Endothelial cell of umbilical vein (primary cell): ENCODE data around the gene NSDHL. TPM values are rescaled to one million over a fixed set of nuclear protein-coding genes. Genes with fewer than 3 reads are reported as not detected.

Source experiments
- BruUV-seq: library from RNA; stranded (reverse); fragments of 400-500 nt; replicated peaks from 2 replicates; lab custom pipeline; 2021; lab: Mats Ljungman, UMichigan
- CTCF ChIA-PET: fragments of 300-600, 350-600 bp; sonication (Branson Sonifier 250); formaldehyde crosslinking; loops from one replicate; lab custom pipeline; 2021; ENCODE audit warnings: antibody characterized with exemption, inconsistent platforms; lab: Charles Lee
- POLR2A ChIA-PET: fragments of 300-600, 350-600 bp; sonication (Branson Sonifier 250); formaldehyde crosslinking; loops from one replicate; lab custom pipeline; 2021; ENCODE audit warnings: antibody characterized with exemption, inconsistent platforms; lab: Charles Lee
- DNase-seq: peaks from one replicate; pipeline ENCODE4 v3.0.0-alpha.2; 2011; ENCODE audit warnings: low read depth, low spot score
- FAIRE-seq: peaks from 2 replicates; lab custom pipeline; 2011; peaks lifted over from hg19 to GRCh38; lab: Jason Lieb, UNC
- H2AFZ ChIP-seq: 2 replicates; pipeline ENCODE4 v1.6.0; 2012; ENCODE audit warnings: low read depth, low read length, control low read depth, inconsistent platforms
- H3K27ac ChIP-seq: 2 replicates; pipeline ENCODE4 v1.5.1; 2011; ENCODE audit warnings: low read depth, mild to moderate bottlenecking, control low read depth, low read length, moderate library complexity; ENCODE audit not compliant: insufficient read depth
- H3K27me3 ChIP-seq, 2 experiments: 2 replicates each; pipeline versions ENCODE4 v1.6.0 to v1.6.1; 2011; ENCODE audit warnings: low read length in 2 of 2, mixed read lengths in 1 of 2; ENCODE audit not compliant: control insufficient read depth in 2 of 2, insufficient read depth in 2 of 2
- H3K36me3 ChIP-seq, 2 experiments: 2 replicates in 1 of 2; 3 replicates in 1 of 2; pipeline ENCODE4 v1.5.1; 2011; ENCODE audit warnings: low read length in 2 of 2, mild to moderate bottlenecking in 1 of 2, moderate library complexity in 1 of 2; ENCODE audit not compliant: control insufficient read depth in 2 of 2, insufficient read depth in 2 of 2; ENCODE audit errors: extremely low read depth in 1 of 2
- H3K4me1 ChIP-seq: 3 replicates; pipeline ENCODE4 v1.5.1; 2011; ENCODE audit warnings: mild to moderate bottlenecking, low read length; ENCODE audit not compliant: control insufficient read depth, insufficient read depth; ENCODE audit errors: extremely low read depth
- H3K4me2 ChIP-seq: 2 replicates; pipeline ENCODE4 v1.6.1; 2011; ENCODE audit warnings: low read length, control low read depth, mixed read lengths; ENCODE audit not compliant: insufficient read depth
- H3K4me3 ChIP-seq, 3 experiments: fragments of 200-600 bp in 1 of 3; sonication (generic), shearing (Covaris generic) in 1 of 3; replicated peaks in 1 of 3; 2 replicates each; pipeline ENCODE4 v1.5.1; 2011 to 2016; ENCODE audit warnings: control low read depth in 3 of 3, low read length in 3 of 3, mild to moderate bottlenecking in 2 of 3, inconsistent platforms in 1 of 3, low read depth in 1 of 3, moderate library complexity in 1 of 3; ENCODE audit not compliant: insufficient read depth in 1 of 3
- H3K79me2 ChIP-seq: 2 replicates; pipeline ENCODE4 v1.6.0; 2012; ENCODE audit warnings: low read length, inconsistent platforms; ENCODE audit not compliant: control insufficient read depth, insufficient read depth
- H3K9ac ChIP-seq: replicated peaks from 2 replicates; pipeline ENCODE3; 2011; ENCODE audit warnings: low read length, control low read depth; ENCODE audit not compliant: insufficient read depth; ENCODE audit errors: extremely low read depth
- H3K9me1 ChIP-seq: replicated peaks from 3 replicates; pipeline ENCODE4 v1.6.0; 2011; ENCODE audit warnings: mild to moderate bottlenecking, low read length; ENCODE audit not compliant: control insufficient read depth, insufficient read depth; ENCODE audit errors: extremely low read depth
- H3K9me3 ChIP-seq: replicated peaks from 2 replicates; pipeline ENCODE4 v1.5.1; 2012; ENCODE audit warnings: low read length, inconsistent platforms; ENCODE audit not compliant: control insufficient read depth, insufficient read depth
- H4K20me1 ChIP-seq: replicated peaks from 2 replicates; pipeline ENCODE3; 2011; ENCODE audit warnings: mild to moderate bottlenecking, low read length; ENCODE audit not compliant: control insufficient read depth, insufficient read depth; ENCODE audit errors: extremely low read depth
- CTCF ChIP-seq, 2 donors: IDR thresholded peaks; 1 replicate in 1 of 2; 2 replicates in 1 of 2; pipeline ENCODE4 v1.5.1; 2011; ENCODE audit warnings: low read length in 2 of 2, mild to moderate bottlenecking in 2 of 2, moderate library complexity in 2 of 2, control low read depth in 1 of 2, inconsistent platforms in 1 of 2, low read depth in 1 of 2; ENCODE audit not compliant: insufficient read depth in 1 of 2; ENCODE audit errors: extremely low read depth in 1 of 2
- EZH2 ChIP-seq: IDR thresholded peaks from 2 replicates; pipeline ENCODE4 v1.6.1; 2012; ENCODE audit warnings: borderline replicate concordance, low read depth, mild to moderate bottlenecking, moderate library complexity, low read length, inconsistent platforms; ENCODE audit not compliant: severe bottlenecking
- FOS ChIP-seq: IDR thresholded peaks from 2 replicates; pipeline ENCODE4 v1.6.1; 2011; ENCODE audit warnings: mild to moderate bottlenecking, low read length, moderate library complexity, borderline replicate concordance; ENCODE audit not compliant: insufficient read depth
- GATA2 ChIP-seq: IDR thresholded peaks from 2 replicates; pipeline ENCODE4 v1.7.0; 2011; ENCODE audit warnings: low read depth, mild to moderate bottlenecking, moderate library complexity, mixed read lengths, low read length; ENCODE audit not compliant: insufficient read length, insufficient read depth
- JUN ChIP-seq: IDR thresholded peaks from 2 replicates; pipeline ENCODE4 v1.6.1; 2011; ENCODE audit warnings: borderline replicate concordance, low read depth; ENCODE audit not compliant: insufficient read length, insufficient read depth
- MAX ChIP-seq: IDR thresholded peaks from 2 replicates; pipeline ENCODE4 v1.6.1; 2011; ENCODE audit not compliant: insufficient read depth, insufficient read length
- MYC ChIP-seq: IDR thresholded peaks from one replicate; pipeline ENCODE4 v1.6.1; 2011; ENCODE audit warnings: mild to moderate bottlenecking, low read depth, low read length
- POLR2A ChIP-seq: IDR thresholded peaks from 2 replicates; pipeline ENCODE4 v1.6.1; 2012; ENCODE audit warnings: low read depth, mild to moderate bottlenecking, control low read depth, low read length
- POLR2AphosphoS5 ChIP-seq: IDR thresholded peaks from 2 replicates; pipeline ENCODE4 v1.6.1; 2012; ENCODE audit warnings: low read depth, mild to moderate bottlenecking, control low read depth, low read length, moderate library complexity; ENCODE audit not compliant: insufficient read depth
- dilution Hi-C: fragments of 300-500 bp; cut with MboI; formaldehyde crosslinking; loops from one replicate; pipeline ENCODE4 v1.15.0; 2019; ENCODE audit warnings: low sequenced_read_pairs; ENCODE audit not compliant: extremely low pct_ligation_motif_present
- intact Hi-C: fragments of 100-400 bp; cut with micrococcal nuclease; formaldehyde crosslinking; loops from one replicate; pipeline ENCODE4 v1.10.0; 2022
- polyA plus RNA-seq, 4 experiments: library from polyadenylated mRNA; depleted of rRNA in 3 of 4; stranded (reverse) in 3 of 4; unstranded in 1 of 4; fragments of >200 nt; gene quantifications; 2 replicates each; pipeline versions ENCODE4 v1.2.1 to v1.2.3, GENCODE V29; 2011 to 2012; ENCODE audit warnings: missing spikeins in 1 of 4
- total RNA-seq: library from RNA; stranded (reverse); gene quantifications from 2 replicates; pipeline ENCODE4 v1.2.3, GENCODE V29; 2021

The NSDHL gene
- total and polyA plus RNA-seq, 2 donors (not counting 3 experiments of a cell fraction or from before 2014, with no cell fraction given) = 40.0 to 43.7 TPM

DNA sequence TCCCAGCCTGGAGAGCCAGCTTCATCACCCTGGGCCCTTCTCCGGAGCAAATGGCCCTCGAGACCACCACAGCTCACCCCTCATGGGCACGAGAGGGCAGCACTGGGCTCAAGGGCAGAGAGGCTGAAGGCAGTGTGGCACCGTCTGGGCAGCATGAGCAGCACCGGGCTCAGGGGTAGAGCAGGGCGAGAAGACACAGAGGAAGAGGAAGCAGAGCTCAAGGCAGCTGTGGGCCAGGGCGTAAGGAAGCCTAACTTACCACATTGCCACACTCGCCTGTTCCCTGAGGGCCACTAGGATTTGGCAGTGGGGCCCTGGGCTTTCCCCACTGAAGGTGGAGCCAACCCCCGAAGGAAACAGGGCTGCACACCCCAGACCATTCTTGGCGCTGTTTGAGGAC is 82.5 kb downstream of the NSDHL start:
- H3K27ac ChIP-seq = no peak overlapping the region
- intact Hi-C loops (no loop called here), dilution Hi-C loops (no loop called here)
- no TSS peak for BruUV-seq
- DNase-seq (no peak), FAIRE-seq (no peak)
- H4K20me1 ChIP-seq = no peaks in the 10 kb centered on the region
- no peaks in the 10 kb centered on the region for H3K9me1 ChIP-seq
- H3K4me2 ChIP-seq = no peak overlapping the region
- H3K4me1 ChIP-seq = no peaks in the 10 kb centered on the region
- H3K9ac ChIP-seq = no peak overlapping the region
- TF ChIP-seq FOS (no peak), MAX (no peak), EZH2 (no peak), POLR2A (no peak), GATA2 (no peak)
- H3K79me2 ChIP-seq = peaks cover 1% of the 10 kb centered on the region
- no peaks in the 10 kb centered on the region for H3K27me3 ChIP-seq
- H2AFZ ChIP-seq = no peak overlapping the region
- no peaks in the 10 kb centered on the region for H3K9me3 ChIP-seq
- ChIA-PET CTCF (interaction anchor here (0.9 to 1.3 kb wide), 2 partner anchors 9 to 13 kb away, joined by 3 to 4 read pairs; no protein-coding TSS in a partner anchor), POLR2A (no interaction called here)
- H3K4me3 ChIP-seq = no peak overlapping the region
- no peaks in the 10 kb centered on the region for H3K36me3 ChIP-seq

DNA sequence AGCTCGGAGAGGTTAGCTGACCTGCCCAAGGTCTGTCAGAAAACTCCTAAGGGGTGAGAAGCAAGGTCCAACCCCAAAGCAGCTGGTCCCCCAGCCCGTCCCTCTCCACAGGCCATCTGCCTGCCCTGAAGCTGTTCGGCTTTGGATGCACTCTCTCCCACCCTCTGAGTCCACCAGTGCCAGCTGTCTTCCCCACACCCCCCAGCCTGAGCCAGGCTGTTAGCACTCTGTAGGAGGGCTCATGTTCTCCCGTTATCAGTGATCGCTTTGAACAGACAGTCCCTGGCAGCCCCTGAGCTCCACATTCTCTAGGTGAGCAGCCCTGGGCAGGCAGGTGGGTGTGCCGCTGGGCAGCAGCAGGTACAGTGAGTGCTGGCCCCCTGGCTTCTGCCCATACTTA is 83.0 kb downstream of the NSDHL start:
- TF ChIP-seq JUN = no peak
- no peak for TF ChIP-seq GATA2
- no peak for TF ChIP-seq POLR2AphosphoS5
- no peak for TF ChIP-seq CTCF (IDR thresholded peaks at IDR 0.05; ENCODE audit: extremely low read depth in 1 of 2, insufficient read depth in 1 of 2, low read depth in 1 of 2, low read length in 2 of 2)
- no peak for TF ChIP-seq MYC
- no peak for TF ChIP-seq POLR2A
- TF ChIP-seq EZH2 = no peak
- no peak for TF ChIP-seq FOS
- no peak for TF ChIP-seq MAX
- CTCF ChIA-PET = interaction anchor here (1.3 kb wide), 1 partner anchor 13 kb away, joined by 3 read pairs; no protein-coding TSS in a partner anchor

More for the DNA sequence above, 83.0 kb downstream of the NSDHL start:
- H3K27ac ChIP-seq = no peak overlapping the region
- no peaks in the 10 kb centered on the region for H4K20me1 ChIP-seq
- no peak for FAIRE-seq
- H3K4me1 ChIP-seq = no peaks in the 10 kb centered on the region
- H3K36me3 ChIP-seq = no peaks in the 10 kb centered on the region
- no peaks in the 10 kb centered on the region for H3K79me2 ChIP-seq
- POLR2A ChIA-PET = no interaction called here
- no peaks in the 10 kb centered on the region for H3K9me1 ChIP-seq
- intact Hi-C loops = no loop called here
- no TSS peak for BruUV-seq
- dilution Hi-C loops = no loop called here
- no peak overlapping the region for H3K4me2 ChIP-seq
- no peak for DNase-seq
- no peaks in the 10 kb centered on the region for H3K9me3 ChIP-seq
- no peaks in the 10 kb centered on the region for H3K27me3 ChIP-seq
- no peak overlapping the region for H3K9ac ChIP-seq
- H2AFZ ChIP-seq = no peak overlapping the region
- no peak overlapping the region for H3K4me3 ChIP-seq
